PC-3 (cell line): ENCODE measurements around the gene ZFHX3. TPM values are rescaled to one million over a fixed set of nuclear protein-coding genes. Genes with fewer than 3 reads are reported as not detected.
A peak's percentile ranks its signal among the peaks of the same experiment; 100 is the strongest.

ENCODE experiments used
- ATAC-seq: fragments of 200-7000 bp; cut with Tn5 transposase; 2 replicates; pipeline ENCODE4 v1.9.1; 2020; ENCODE audit warnings: mild to moderate bottlenecking, moderate library complexity
- BruUV-seq: library from RNA; stranded (reverse); fragments of 400-500 nt; replicated peaks from 2 replicates; lab custom pipeline; 2021; lab: Mats Ljungman, UMichigan
- CTCF ChIA-PET: fragments of 300-600 bp; sonication (Branson Sonifier 250); formaldehyde crosslinking; loops from one replicate; lab custom pipeline; 2022; ENCODE audit warnings: antibody characterized with exemption; lab: Charles Lee
- POLR2A ChIA-PET: fragments of 300-600 bp; sonication (Branson Sonifier 250); formaldehyde crosslinking; loops from one replicate; lab custom pipeline; 2022; ENCODE audit warnings: antibody characterized with exemption; ENCODE audit not compliant: unreplicated experiment; lab: Charles Lee
- DNase-seq: peaks from one replicate; pipeline ENCODE4 v3.0.0-alpha.2; 2015
- H2AFZ ChIP-seq: fragments of 300-600 bp; sonication (generic); 2 replicates; pipeline ENCODE4 v1.6.0; 2016; ENCODE audit warnings: antibody characterized with exemption, low read length
- H3F3A ChIP-seq: fragments of 300-600 bp; sonication (generic); one replicate; pipeline ENCODE4 v1.6.0; 2017; ENCODE audit warnings: antibody characterized with exemption, low read length, control low read depth, mild to moderate bottlenecking; ENCODE audit not compliant: unreplicated experiment
- H3K27ac ChIP-seq: fragments of 300-600 bp; sonication (generic); 2 replicates; pipeline ENCODE4 v1.5.1; 2016; ENCODE audit warnings: mild to moderate bottlenecking, low read length
- H3K27me3 ChIP-seq: fragments of 300-600 bp; sonication (generic); 2 replicates; pipeline ENCODE4 v1.6.1; 2016; ENCODE audit warnings: low read length, mixed read lengths
- H3K36me3 ChIP-seq: fragments of 300-600 bp; sonication (generic); 2 replicates; pipeline ENCODE4 v1.6.1; 2016; ENCODE audit warnings: low read depth, mixed run types, low read length, mixed read lengths
- H3K4me1 ChIP-seq: fragments of 300-600 bp; sonication (generic); 2 replicates; pipeline ENCODE4 v1.5.1; 2016; ENCODE audit warnings: low read length; ENCODE audit not compliant: insufficient read depth
- H3K4me2 ChIP-seq: fragments of 300-600 bp; sonication (generic); 2 replicates; pipeline ENCODE4 v1.6.0; 2016; ENCODE audit warnings: low read length
- H3K4me3 ChIP-seq: fragments of 300-600 bp; sonication (generic); 2 replicates; pipeline ENCODE4 v1.5.1; 2016; ENCODE audit warnings: mild to moderate bottlenecking, low read length, mixed read lengths
- H3K79me2 ChIP-seq: fragments of 300-600 bp; sonication (generic); 2 replicates; pipeline ENCODE4 v1.6.1; 2017; ENCODE audit warnings: low read length, mixed read lengths
- H3K9ac ChIP-seq: fragments of 300-600 bp; sonication (generic); 2 replicates; pipeline ENCODE4 v1.6.0; 2016; ENCODE audit warnings: mild to moderate bottlenecking, low read length
- H3K9me2 ChIP-seq: fragments of 300-600 bp; sonication (generic); replicated peaks from 2 replicates; pipeline ENCODE4 v1.6.1; 2016; ENCODE audit warnings: mixed run types, low read length, mixed read lengths
- H3K9me3 ChIP-seq: fragments of 300-600 bp; sonication (generic); 2 replicates; pipeline ENCODE4 v1.6.1; 2016; ENCODE audit warnings: low read length, mixed read lengths
- H4K20me1 ChIP-seq: fragments of 300-600 bp; sonication (generic); 2 replicates; pipeline ENCODE4 v1.6.1; 2016; ENCODE audit warnings: low read length, mixed read lengths
- CTCF ChIP-seq: fragments of 300-600 bp; sonication (generic); conservative IDR thresholded peaks from 2 replicates; pipeline ENCODE4 v1.5.1; 2017; ENCODE audit warnings: antibody characterized with exemption, low read depth, mild to moderate bottlenecking, low read length
- EZH2 ChIP-seq: fragments of 300-600 bp; sonication (generic); IDR thresholded peaks from one replicate; pipeline ENCODE4 v1.6.1; 2017; ENCODE audit warnings: antibody characterized with exemption, mild to moderate bottlenecking, low read length; ENCODE audit not compliant: unreplicated experiment
- EZH2phosphoT487 ChIP-seq: fragments of 300-600 bp; sonication (generic); IDR thresholded peaks from 2 replicates; pipeline ENCODE4 v1.6.1; 2018; ENCODE audit warnings: mild to moderate bottlenecking, antibody characterized with exemption, low read length, borderline replicate concordance
- intact Hi-C: fragments of 100-400 bp; cut with micrococcal nuclease; formaldehyde crosslinking; loops from 2 replicates; pipeline ENCODE4 v1.9.0; 2023
- total RNA-seq: library from RNA; depleted of rRNA; stranded (reverse); fragments of >200 nt; gene quantifications from 2 replicates; pipeline ENCODE4 v1.2.3, GENCODE V29; 2014

The ZFHX3 gene
- total RNA-seq, 1 experiment from 2014 or later, result 3.5 TPM

- BruUV-seq, result no TSS peak
- H3K4me1 ChIP-seq, result peaks cover 29% of the 10 kb centered on the region
- no peak overlapping the region for H3K27ac ChIP-seq
- H2AFZ ChIP-seq, result no peak overlapping the region
- H3K27me3 ChIP-seq, result no peaks in the 10 kb centered on the region
- no peaks in the 10 kb centered on the region for H3K36me3 ChIP-seq
- TF ChIP-seq EZH2, result no peak
- no peak for TF ChIP-seq CTCF
- TF ChIP-seq EZH2phosphoT487, result no peak
- no peak overlapping the region for H3K4me2 ChIP-seq
- no peaks in the 10 kb centered on the region for H3K9me2 ChIP-seq
- ATAC-seq, result no peak
- no peaks in the 10 kb centered on the region for H3K9me3 ChIP-seq
- DNase-seq, result no peak
- no peaks in the 10 kb centered on the region for H4K20me1 ChIP-seq
- ChIA-PET CTCF (no interaction called here), POLR2A (no interaction called here)
- H3K4me3 ChIP-seq, result no peak overlapping the region
- no peaks in the 10 kb centered on the region for H3F3A ChIP-seq
- H3K79me2 ChIP-seq, result peaks cover 90% of the 10 kb centered on the region
- H3K9ac ChIP-seq, result no peak overlapping the region
- intact Hi-C loops, result no loop called here
Measured at GRCh38 chr16:73013974-73014373, 34.0 kb downstream of the ZFHX3 start.

GRCh38 chr16:73012341-73012740 lies 35.6 kb downstream of the ZFHX3 start:
- BruUV-seq, result no TSS peak
- H3K9ac ChIP-seq, result no peak overlapping the region
- H4K20me1 ChIP-seq, result no peaks in the 10 kb centered on the region
- ATAC-seq (no peak), DNase-seq (no peak)
- no peaks in the 10 kb centered on the region for H3K27me3 ChIP-seq
- no peaks in the 10 kb centered on the region for H3K9me2 ChIP-seq
- H3K27ac ChIP-seq, result no peak overlapping the region
- no peaks in the 10 kb centered on the region for H3F3A ChIP-seq
- POLR2A ChIA-PET, result no interaction called here
- H2AFZ ChIP-seq, result no peak overlapping the region
- peaks cover 24% of the 10 kb centered on the region for H3K4me1 ChIP-seq
- peaks cover 90% of the 10 kb centered on the region for H3K79me2 ChIP-seq
- CTCF ChIA-PET, result interaction anchor here (0.7 kb wide), 1 partner anchor 17 kb away, joined by 4 read pairs; no protein-coding TSS in a partner anchor
- no peak for TF ChIP-seq EZH2
- no peak for TF ChIP-seq EZH2phosphoT487
- TF ChIP-seq CTCF, result no peak
- H3K9me3 ChIP-seq, result no peaks in the 10 kb centered on the region
- no peaks in the 10 kb centered on the region for H3K36me3 ChIP-seq
- intact Hi-C loops, result no loop called here
- no peak overlapping the region for H3K4me3 ChIP-seq
- no peak overlapping the region for H3K4me2 ChIP-seq

GRCh38 chr16:73011926-73012325 lies 36.0 kb downstream of the ZFHX3 start:
- H3K27me3 ChIP-seq, result no peaks in the 10 kb centered on the region
- no peaks in the 10 kb centered on the region for H3K36me3 ChIP-seq
- intact Hi-C loops, result no loop called here
- no peaks in the 10 kb centered on the region for H4K20me1 ChIP-seq
- no peak for DNase-seq
- CTCF ChIA-PET, result interaction anchor here (0.7 kb wide), 1 partner anchor 17 kb away, joined by 4 read pairs; no protein-coding TSS in a partner anchor
- no TSS peak for BruUV-seq
- no peak overlapping the region for H3K4me2 ChIP-seq
- no peak for ATAC-seq
- no peak overlapping the region for H2AFZ ChIP-seq
- no peaks in the 10 kb centered on the region for H3K9me3 ChIP-seq
- no peak overlapping the region for H3K9ac ChIP-seq
- peaks cover 22% of the 10 kb centered on the region for H3K4me1 ChIP-seq
- peaks cover 90% of the 10 kb centered on the region for H3K79me2 ChIP-seq
- TF ChIP-seq CTCF, result peak; percentile 30
- TF ChIP-seq EZH2phosphoT487, result no peak
- no peaks in the 10 kb centered on the region for H3F3A ChIP-seq
- H3K4me3 ChIP-seq, result no peak overlapping the region
- POLR2A ChIA-PET, result no interaction called here
- H3K9me2 ChIP-seq, result no peaks in the 10 kb centered on the region
- H3K27ac ChIP-seq, result no peak overlapping the region
